Lower leg skin (tissue), 4 donors: ENCODE measurements around the gene ROR2. TPM values are rescaled to one million over a fixed set of nuclear protein-coding genes. Genes with fewer than 3 reads are reported as not detected.

Source experiments
- DNase-seq, 2 donors: peaks; one replicate each; pipeline ENCODE4 v3.0.0-alpha.2; 2019; ENCODE audit warnings: low spot score in 2 of 2
- H3K4me3 ChIP-seq: fragments of 200-600 bp; sonication (generic); 2 replicates; pipeline ENCODE4 v1.5.1; 2017; ENCODE audit warnings: mild to moderate bottlenecking, low read depth; ENCODE audit not compliant: poor library complexity, severe bottlenecking
- CTCF ChIP-seq, 3 donors: fragments of 450-650 bp; IDR thresholded peaks; one replicate each; pipeline ENCODE4 v1.5.1; 2016; ENCODE audit warnings: antibody characterized with exemption in 3 of 3, mild to moderate bottlenecking in 3 of 3, moderate library complexity in 2 of 3
- POLR2A ChIP-seq, 2 donors: fragments of 450-650 bp; IDR thresholded peaks; one replicate each; pipeline ENCODE4 v1.6.1; 2016 to 2017; ENCODE audit warnings: antibody characterized with exemption in 2 of 2, mild to moderate bottlenecking in 1 of 2, moderate library complexity in 1 of 2
- WGBS, 2 donors: methylation state at CpG; one replicate each; pipeline ENCODE4 v1.1.5; 2018; 5-methylcytosine and 5-hydroxymethylcytosine counted together
- intact Hi-C: fragments of 100-400 bp; cut with DNase I; formaldehyde crosslinking; loops from one replicate; pipeline ENCODE4 v1.15.0; 2023; ENCODE audit warnings: low total_unique reads
- total RNA-seq, 4 donors: library from RNA; depleted of rRNA; stranded (reverse); fragments of >200 nt; gene quantifications; one replicate each; pipeline ENCODE4 v1.1.0, GENCODE V29; 2016

Gene ROR2
- total RNA-seq, 4 donors from 2014 or later: 2.3 to 8.7 (median 5.8) TPM

- H3K4me3 ChIP-seq: no peak overlapping the region
- DNase-seq: peak in 1 of 2 donors; percentile 36
- intact Hi-C loops: no loop called here
- WGBS, 2 donors: 90% methylated on average over 3 of the region's 3 CpGs
- no peak for TF ChIP-seq POLR2A (IDR thresholded peaks at IDR 0.05)
- no peak for TF ChIP-seq CTCF (IDR thresholded peaks at IDR 0.05)
Observed at GRCh38 chr9:91880378-91880972, 69.6 kb downstream of the ROR2 start.

GRCh38 chr9:91879231-91879630 is 70.8 kb downstream of the ROR2 start:
- DNase-seq: peak in 1 of 2 donors; percentile 45
- WGBS, 2 donors: 92 to 100% methylated on average over 1 of the region's 1 CpG
- no peak for TF ChIP-seq CTCF (IDR thresholded peaks at IDR 0.05)
- no peak for TF ChIP-seq POLR2A (IDR thresholded peaks at IDR 0.05)
- no peak overlapping the region for H3K4me3 ChIP-seq
- intact Hi-C loops: no loop called here

- no peak overlapping the region for H3K4me3 ChIP-seq
- TF ChIP-seq POLR2A (IDR thresholded peaks at IDR 0.05): no peak
- intact Hi-C loops: no loop called here
- WGBS, 2 donors: 54 to 69% methylated on average over 6 of the region's 6 CpGs
- peak in 1 of 2 donors; percentile 57 for DNase-seq
Observed at GRCh38 chr9:91873637-91874051, 76.4 kb downstream of the ROR2 start.

GRCh38 chr9:91868732-91869391 is 81.2 kb downstream of the ROR2 start:
- no peak overlapping the region for H3K4me3 ChIP-seq
- 58 to 75% methylated on average over 5 of the region's 5 CpGs for WGBS, 2 donors
- no peak for DNase-seq
- intact Hi-C loops: no loop called here
- no peak for TF ChIP-seq POLR2A (IDR thresholded peaks at IDR 0.05)
- no peak for TF ChIP-seq CTCF (IDR thresholded peaks at IDR 0.05)

GRCh38 chr9:91867740-91868139 is 82.3 kb downstream of the ROR2 start:
- no peak overlapping the region for H3K4me3 ChIP-seq
- intact Hi-C loops: no loop called here
- TF ChIP-seq POLR2A (IDR thresholded peaks at IDR 0.05): no peak
- TF ChIP-seq CTCF (IDR thresholded peaks at IDR 0.05): no peak
- WGBS, 2 donors: 66 to 76% methylated on average over 6 of the region's 6 CpGs
- no peak for DNase-seq

- DNase-seq: no peak
- intact Hi-C loops: no loop called here
- 29 to 35% methylated on average over 5 of the region's 5 CpGs for WGBS, 2 donors
- TF ChIP-seq POLR2A (IDR thresholded peaks at IDR 0.05) (no peak), CTCF (IDR thresholded peaks at IDR 0.05) (no peak)
- H3K4me3 ChIP-seq: no peak overlapping the region
Observed at GRCh38 chr9:91865041-91865440, 85.0 kb downstream of the ROR2 start.
